SIG-M5 treated with dmso at 0.1 percent for 504 hours (cell line): Measurements from ENCODE around the gene SNX19.

Source experiments
- DNase-seq: peaks from one replicate; lab custom pipeline; 2025; ENCODE audit not compliant: unreplicated experiment; lab: John Stamatoyannopoulos, UW

The SNX19 gene

GRCh38 chr11:130906616-130907015 is 9.7 kb downstream of the SNX19 start:
- no peak for DNase-seq

- DNase-seq, result no peak
Measured at GRCh38 chr11:130905512-130905911, 10.8 kb downstream of the SNX19 start.

- peak; percentile 6 for DNase-seq
Measured at GRCh38 chr11:130904380-130904779, 11.9 kb downstream of the SNX19 start.

- no peak for DNase-seq
Measured at GRCh38 chr11:130902380-130902779, 13.9 kb downstream of the SNX19 start.

- no peak for DNase-seq
Measured at GRCh38 chr11:130899106-130899505, 17.2 kb downstream of the SNX19 start.

- DNase-seq, result peak; percentile 4
Measured at GRCh38 chr11:130897262-130898182, 18.8 kb downstream of the SNX19 start.

GRCh38 chr11:130894322-130895025 is 21.8 kb downstream of the SNX19 start:
- DNase-seq, result peak; percentile 60

- DNase-seq, result no peak
Measured at GRCh38 chr11:130892861-130893260, 23.4 kb downstream of the SNX19 start.

GRCh38 chr11:130891326-130891725 is 25.0 kb downstream of the SNX19 start:
- no peak for DNase-seq

GRCh38 chr11:130890039-130890745 is 26.1 kb downstream of the SNX19 start:
- no peak for DNase-seq

GRCh38 chr11:130888790-130889189 is 27.5 kb downstream of the SNX19 start:
- no peak for DNase-seq

GRCh38 chr11:130886704-130887103 is 29.6 kb downstream of the SNX19 start:
- no peak for DNase-seq

GRCh38 chr11:130882138-130882551 is 34.1 kb downstream of the SNX19 start:
- DNase-seq, result no peak

GRCh38 chr11:130881475-130882137 is 34.7 kb downstream of the SNX19 start:
- no peak for DNase-seq

GRCh38 chr11:130879836-130880235 is 36.4 kb downstream of the SNX19 start:
- no peak for DNase-seq

- no peak for DNase-seq
Measured at GRCh38 chr11:130876931-130877915, 39.1 kb downstream of the SNX19 start.

- DNase-seq, result no peak
Measured at GRCh38 chr11:130876100-130876499, 40.2 kb downstream of the SNX19 start.

- DNase-seq, result no peak
Measured at GRCh38 chr11:130874955-130875531, 41.2 kb downstream of the SNX19 start.

GRCh38 chr11:130874396-130874795 is 41.9 kb downstream of the SNX19 start:
- DNase-seq, result no peak
